Vagina (tissue), 2 donors: Measurements from ENCODE around the gene PHLDA3.

Experiments used
- POLR2A ChIP-seq, 2 donors: fragments of 450-650 bp; IDR thresholded peaks; one replicate each; pipeline ENCODE4 v1.6.1; 2017; ENCODE audit warnings: antibody characterized with exemption in 2 of 2, mild to moderate bottlenecking in 2 of 2, moderate library complexity in 2 of 2
- POLR2AphosphoS5 ChIP-seq, 2 donors: sonication (generic); formaldehyde crosslinking; IDR thresholded peaks; one replicate each; pipeline ENCODE4 v1.9.0; 2017; ENCODE audit warnings: antibody characterized with exemption in 2 of 2, mild to moderate bottlenecking in 2 of 2, low read depth in 1 of 2; ENCODE audit not compliant: insufficient read depth in 1 of 2
- TF ChIP-seq, protein P1 (sequence below), 3 experiments: fragments of 450-650 bp in 2 of 3; fragments of 200-600 bp in 1 of 3; sonication (generic) in 1 of 3; IDR thresholded peaks; one replicate each; pipeline ENCODE4 v1.5.1; 2017 to 2019; ENCODE audit warnings: antibody characterized with exemption in 3 of 3, mild to moderate bottlenecking in 2 of 3, moderate library complexity in 2 of 3

DNA sequence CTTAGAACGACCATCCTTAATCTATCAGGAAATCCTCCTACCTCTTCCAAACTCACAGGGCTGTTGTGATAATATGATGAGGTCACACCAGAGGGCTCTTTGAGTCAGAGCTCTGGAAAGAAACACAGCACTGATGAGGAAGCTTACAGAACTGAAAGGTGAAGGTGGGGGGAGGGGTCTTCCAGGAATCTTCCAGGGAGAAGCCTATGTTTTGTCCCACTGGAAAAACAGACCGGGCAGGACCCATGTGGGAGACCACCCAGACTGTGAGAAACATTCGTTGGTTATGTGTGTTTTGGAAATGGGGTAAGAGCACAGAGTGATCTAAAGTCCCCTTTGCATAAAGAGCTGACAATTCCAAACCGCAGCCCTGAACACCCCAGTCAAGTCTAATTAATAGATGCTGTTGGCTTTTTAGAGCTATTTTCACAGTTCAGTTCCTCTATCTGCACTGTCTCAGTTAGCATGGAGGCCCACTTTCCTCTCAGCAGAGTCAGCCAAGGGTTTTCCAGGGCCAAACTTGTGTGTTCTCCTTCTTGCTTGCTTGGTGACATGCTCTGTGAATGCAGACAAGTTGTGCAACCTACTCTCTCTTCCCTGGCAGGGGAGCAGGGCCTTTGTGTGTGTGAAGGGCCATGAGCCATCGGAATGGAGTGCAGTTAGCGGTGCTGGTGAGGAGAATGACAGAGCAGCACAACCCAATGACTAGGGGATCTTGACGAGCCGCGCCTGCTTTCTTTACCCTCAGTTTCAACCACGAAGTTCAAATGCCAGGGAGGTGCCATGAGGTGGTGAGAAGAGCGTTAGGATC is 12.3 kb downstream of the PHLDA3 start:
- TF ChIP-seq, protein P1, sequence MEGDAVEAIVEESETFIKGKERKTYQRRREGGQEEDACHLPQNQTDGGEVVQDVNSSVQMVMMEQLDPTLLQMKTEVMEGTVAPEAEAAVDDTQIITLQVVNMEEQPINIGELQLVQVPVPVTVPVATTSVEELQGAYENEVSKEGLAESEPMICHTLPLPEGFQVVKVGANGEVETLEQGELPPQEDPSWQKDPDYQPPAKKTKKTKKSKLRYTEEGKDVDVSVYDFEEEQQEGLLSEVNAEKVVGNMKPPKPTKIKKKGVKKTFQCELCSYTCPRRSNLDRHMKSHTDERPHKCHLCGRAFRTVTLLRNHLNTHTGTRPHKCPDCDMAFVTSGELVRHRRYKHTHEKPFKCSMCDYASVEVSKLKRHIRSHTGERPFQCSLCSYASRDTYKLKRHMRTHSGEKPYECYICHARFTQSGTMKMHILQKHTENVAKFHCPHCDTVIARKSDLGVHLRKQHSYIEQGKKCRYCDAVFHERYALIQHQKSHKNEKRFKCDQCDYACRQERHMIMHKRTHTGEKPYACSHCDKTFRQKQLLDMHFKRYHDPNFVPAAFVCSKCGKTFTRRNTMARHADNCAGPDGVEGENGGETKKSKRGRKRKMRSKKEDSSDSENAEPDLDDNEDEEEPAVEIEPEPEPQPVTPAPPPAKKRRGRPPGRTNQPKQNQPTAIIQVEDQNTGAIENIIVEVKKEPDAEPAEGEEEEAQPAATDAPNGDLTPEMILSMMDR (IDR thresholded peaks at IDR 0.05) = no peak
- TF ChIP-seq POLR2A (IDR thresholded peaks at IDR 0.05) (no peak), POLR2AphosphoS5 (IDR thresholded peaks at IDR 0.05; ENCODE audit: insufficient read depth in 1 of 2, low read depth in 1 of 2) (peak; percentile 58 to 69)
